D341Med (cell line): Measurements from ENCODE around the gene NOS1.

ENCODE experiments used
- DNase-seq: peaks from one replicate; pipeline ENCODE4 v3.0.0; 2012; ENCODE audit warnings: low spot score

The NOS1 gene

DNA sequence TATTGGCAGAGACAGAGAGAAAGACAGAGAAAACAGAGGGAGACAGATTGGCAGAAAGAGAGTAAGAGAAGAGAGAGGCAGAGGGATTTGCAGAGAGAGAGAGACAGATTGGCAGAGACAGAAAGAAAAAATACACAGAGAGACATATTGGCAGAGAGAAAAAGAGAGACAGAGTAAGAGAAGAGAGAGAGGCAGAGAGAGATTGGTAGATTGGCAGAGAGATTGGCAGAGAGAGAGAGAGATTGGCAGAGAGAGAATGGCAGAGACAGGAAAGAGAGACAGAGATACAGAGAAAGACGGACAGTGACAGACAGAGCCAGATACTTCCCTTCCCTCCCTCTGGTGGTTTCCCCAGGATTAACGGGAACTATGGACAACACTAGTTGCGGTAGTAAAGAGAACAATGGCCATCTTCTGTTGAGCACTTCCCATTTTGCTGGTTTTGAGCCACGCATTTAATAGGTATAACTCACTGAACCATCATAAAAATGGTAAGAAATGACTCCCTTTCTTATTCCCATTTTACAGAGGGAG lies 2.6 kb upstream of the NOS1 start:
- DNase-seq: no peak

GRCh38 chr12:117363056-117363662 lies 1.7 kb upstream of the NOS1 start:
- no peak for DNase-seq

GRCh38 chr12:117362391-117362790 lies 965 bp upstream of the NOS1 start:
- DNase-seq: no peak

DNA sequence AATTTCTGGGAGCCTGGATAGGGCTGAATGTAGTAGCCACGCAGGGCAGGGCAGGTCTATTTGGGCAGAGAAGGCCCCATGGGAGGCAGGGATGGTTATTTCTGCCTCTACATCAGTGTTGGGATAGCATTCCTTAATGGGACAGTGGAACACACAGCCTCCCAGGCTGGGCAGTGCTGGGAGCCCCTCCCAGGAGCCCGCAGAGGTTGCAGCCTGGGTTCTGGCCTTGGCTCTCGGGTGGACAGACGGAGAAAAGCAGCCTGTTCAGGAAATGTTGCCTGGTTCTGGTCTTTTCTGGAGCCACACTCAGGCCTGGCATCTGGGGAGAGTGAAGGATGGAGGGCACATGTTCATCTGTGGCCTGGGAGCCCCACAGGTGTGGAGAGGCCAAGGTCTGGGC lies 479 bp upstream of the NOS1 start:
- DNase-seq: no peak

DNA sequence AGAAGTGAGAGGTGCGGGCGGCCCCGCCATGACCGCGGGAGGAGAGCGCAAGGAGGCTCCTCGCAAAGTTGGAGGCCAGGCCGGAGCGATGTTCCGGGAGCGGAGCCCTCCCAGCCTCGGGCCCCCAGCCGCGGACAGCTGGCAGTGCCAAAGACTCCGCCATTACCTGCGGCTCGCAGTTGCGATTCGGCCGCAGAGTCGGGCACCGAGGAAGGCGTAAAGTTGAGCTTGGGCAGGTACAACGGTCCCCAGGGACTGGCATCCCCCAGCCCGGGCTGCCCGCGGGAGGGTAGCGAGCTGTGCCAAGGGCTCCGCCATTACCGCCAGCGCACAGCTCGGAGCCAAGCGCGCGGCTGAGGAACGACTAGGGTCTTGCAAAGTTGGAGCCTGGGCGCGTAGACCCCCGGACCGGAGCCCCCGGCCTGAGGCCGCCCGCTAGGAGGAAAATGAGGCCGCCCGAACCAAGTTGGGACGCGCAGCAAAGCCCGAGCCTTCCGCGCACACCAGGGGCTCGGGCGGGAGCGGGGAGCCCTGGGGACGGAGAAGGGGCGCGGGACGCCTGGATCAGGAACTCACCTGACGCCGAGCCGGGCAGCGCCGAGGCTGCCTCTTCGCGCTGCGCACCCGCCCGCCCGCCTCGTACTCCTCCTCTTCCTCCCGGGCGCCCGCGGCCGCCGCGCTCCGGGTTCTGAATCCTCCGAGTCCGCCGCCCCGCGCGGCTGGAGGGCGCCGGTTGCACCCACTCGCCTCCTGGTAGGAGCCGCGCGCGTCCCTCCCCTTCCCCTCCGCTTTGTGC lies 677 bp downstream of the NOS1 start:
- no peak for DNase-seq

GRCh38 chr12:117360222-117360550 lies 1.2 kb downstream of the NOS1 start:
- DNase-seq: no peak

DNA sequence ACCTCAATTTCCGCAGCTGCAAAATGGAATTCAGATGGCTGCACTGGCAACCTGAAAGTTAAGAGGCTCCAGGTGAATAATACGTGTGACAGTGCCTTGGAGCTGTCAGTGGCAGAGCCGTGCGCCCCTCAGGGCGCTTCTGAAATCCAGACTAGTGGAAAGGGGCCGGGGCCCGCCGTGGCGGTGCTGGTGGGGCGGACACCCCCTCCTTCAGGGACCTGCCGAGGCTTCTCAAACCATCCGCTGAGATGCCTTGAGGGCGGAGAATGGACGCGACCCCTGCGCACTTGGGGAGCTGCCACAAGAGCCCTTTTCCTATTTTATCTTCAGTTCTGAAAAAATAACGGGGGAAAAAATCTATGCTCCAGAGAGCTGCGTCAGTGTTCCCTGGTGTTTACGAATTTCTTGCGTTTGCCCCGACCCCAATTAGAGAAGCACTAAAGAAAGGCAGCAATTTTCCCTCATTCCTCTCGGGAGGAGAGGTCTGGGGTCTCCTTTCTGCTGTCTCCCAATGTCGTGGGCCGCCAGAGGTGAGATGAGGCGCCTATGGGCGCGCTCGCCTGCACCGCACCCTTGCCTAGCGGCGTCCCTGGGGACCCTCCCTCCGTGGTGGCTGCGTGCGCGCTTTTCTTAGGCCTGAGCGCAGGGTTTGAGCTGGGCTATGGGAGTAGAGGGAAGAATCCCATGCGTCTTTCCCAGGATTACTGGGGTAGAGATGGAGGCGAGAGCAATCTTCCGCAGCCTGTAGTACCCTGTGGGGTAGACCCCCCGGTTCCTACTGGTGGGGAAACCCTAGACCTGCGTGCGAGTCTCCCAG lies 2.2 kb downstream of the NOS1 start:
- no peak for DNase-seq

GRCh38 chr12:117356048-117356447 lies 5.4 kb downstream of the NOS1 start:
- DNase-seq: no peak

- no peak for DNase-seq
Measured at GRCh38 chr12:117352883-117353282, 8.5 kb downstream of the NOS1 start.

- no peak for DNase-seq
Measured at GRCh38 chr12:117352206-117352605, 9.2 kb downstream of the NOS1 start.

- DNase-seq: no peak
Measured at GRCh38 chr12:117350140-117350539, 11.3 kb downstream of the NOS1 start.

GRCh38 chr12:117347588-117347987 lies 13.8 kb downstream of the NOS1 start:
- DNase-seq: no peak

DNA sequence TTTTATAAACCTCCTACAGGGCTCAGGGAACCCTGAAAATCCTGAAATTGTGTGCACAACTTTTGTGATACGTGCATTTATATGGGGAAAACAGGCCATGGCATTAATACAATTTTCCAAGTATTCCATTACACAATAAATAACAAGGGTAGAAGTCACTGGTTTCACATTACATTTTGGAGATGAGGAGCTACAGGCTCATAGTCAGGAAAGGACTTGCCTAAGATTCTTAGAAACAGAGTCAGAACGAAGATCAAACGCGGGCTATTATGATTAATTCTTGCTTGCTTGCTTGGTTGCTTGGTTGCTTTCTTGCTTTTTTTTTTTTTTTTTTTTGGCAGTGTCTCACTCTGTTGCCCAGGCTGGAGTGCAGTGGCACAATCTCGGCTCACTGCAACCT lies 16.7 kb downstream of the NOS1 start:
- DNase-seq: no peak

- no peak for DNase-seq
Measured at GRCh38 chr12:117343849-117344248, 17.6 kb downstream of the NOS1 start.

DNA sequence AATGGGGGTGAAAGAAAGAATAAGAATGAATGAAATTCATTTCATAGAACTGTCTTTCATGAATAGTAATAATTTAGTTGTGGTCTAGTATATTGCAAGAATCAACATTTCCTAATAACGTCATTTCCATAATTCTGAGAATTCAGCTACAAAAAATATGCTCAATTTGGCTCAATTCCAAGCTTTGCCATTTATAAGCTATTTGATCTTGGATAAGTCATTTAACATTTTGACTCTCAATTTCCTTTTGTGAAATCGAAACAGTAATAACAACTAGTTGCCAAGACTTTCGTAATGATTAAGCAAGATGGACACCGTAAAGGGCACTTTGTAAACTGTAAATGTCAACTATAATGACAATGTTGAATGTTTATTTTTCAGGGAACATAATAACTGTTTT lies 18.1 kb downstream of the NOS1 start:
- no peak for DNase-seq

GRCh38 chr12:117342682-117343081 lies 18.7 kb downstream of the NOS1 start:
- no peak for DNase-seq

- no peak for DNase-seq
Measured at GRCh38 chr12:117342247-117342646, 19.2 kb downstream of the NOS1 start.

DNA sequence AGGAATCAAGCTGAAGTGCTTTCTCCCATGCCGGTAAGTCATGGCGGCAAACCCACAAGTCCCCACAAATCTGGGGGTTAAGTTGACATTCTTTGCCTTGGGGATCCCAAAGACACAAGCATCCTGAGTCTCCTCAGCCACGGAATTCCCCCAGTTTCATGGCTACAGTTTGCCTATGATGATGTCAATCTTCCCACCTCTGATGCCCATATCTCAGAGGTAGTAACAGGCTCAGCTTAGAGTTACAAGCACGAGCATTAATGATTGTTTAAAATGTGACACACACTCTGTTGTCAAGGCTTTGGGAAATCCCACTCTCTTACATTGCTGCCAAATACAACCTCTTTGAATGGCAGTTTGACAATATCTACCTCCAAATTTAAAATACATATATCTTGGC lies 22.3 kb downstream of the NOS1 start:
- no peak for DNase-seq

DNA sequence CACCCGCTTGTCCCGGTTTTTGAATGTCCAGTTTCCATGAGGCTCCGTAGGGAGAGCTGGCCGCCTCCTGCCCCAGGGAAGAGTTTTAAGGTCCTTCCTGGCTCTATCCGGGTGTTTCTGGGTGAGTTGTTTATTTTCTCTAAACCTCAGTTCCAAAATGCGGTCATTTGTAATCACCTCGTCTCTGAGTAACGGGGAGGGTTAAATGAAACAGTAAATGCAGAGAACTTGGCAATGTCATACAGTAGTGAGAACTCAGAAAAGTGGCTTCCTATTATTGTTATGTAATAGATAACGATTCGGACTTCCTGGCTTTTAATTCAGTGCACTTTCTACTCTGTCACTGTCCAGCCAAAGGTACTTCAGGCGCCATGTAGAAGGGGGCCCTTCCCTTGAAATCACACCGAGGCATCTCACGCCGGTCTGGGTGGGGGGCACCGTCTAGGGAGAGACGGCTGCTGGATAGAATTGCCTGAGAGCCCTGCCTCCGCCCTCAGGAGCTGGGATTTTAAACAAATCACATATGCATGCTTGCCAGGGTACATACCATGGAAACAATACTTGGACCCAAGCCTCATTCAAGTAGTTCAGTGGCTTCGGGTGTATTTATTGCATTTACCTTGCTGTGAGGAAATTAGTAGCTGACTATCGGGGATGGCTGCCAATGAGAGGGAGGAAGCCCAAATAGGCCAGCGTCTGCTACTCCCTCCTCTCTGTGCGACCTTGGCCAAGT lies 26.4 kb downstream of the NOS1 start:
- DNase-seq: no peak

GRCh38 chr12:117334051-117334450 lies 27.4 kb downstream of the NOS1 start:
- no peak for DNase-seq

- no peak for DNase-seq
Measured at GRCh38 chr12:117333331-117333881, 28.0 kb downstream of the NOS1 start.

GRCh38 chr12:117331691-117332090 lies 29.7 kb downstream of the NOS1 start:
- DNase-seq: no peak
